OCI-LY1 (cell line): ENCODE results near the gene SPSB1.

Source experiments
- H2AFZ ChIP-seq: fragments of 200-600 bp; sonication (generic), shearing (Covaris generic); 2 replicates; pipeline ENCODE4 v1.6.0; 2014; ENCODE audit warnings: antibody characterized with exemption, mild to moderate bottlenecking, low read length
- H3F3A ChIP-seq: fragments of 200-600 bp; sonication (generic), shearing (Covaris generic); 2 replicates; pipeline ENCODE4 v1.6.0; 2014; ENCODE audit warnings: mild to moderate bottlenecking, antibody characterized with exemption, low read length, moderate library complexity; ENCODE audit not compliant: insufficient read depth
- H3K27ac ChIP-seq: fragments of 200-600 bp; sonication (generic); 2 replicates; pipeline ENCODE4 v1.5.1; 2014; ENCODE audit warnings: low read length, mixed run types, mild to moderate bottlenecking, low read depth; ENCODE audit not compliant: poor library complexity, severe bottlenecking
- H3K27me3 ChIP-seq: fragments of 200-600 bp; sonication (generic); 2 replicates; pipeline ENCODE4 v1.6.0; 2014; ENCODE audit warnings: antibody characterized with exemption, mild to moderate bottlenecking, low read length, moderate library complexity; ENCODE audit not compliant: insufficient read depth
- H3K36me3 ChIP-seq: fragments of 200-600 bp; sonication (generic); 2 replicates; pipeline ENCODE4 v1.6.1; 2014; ENCODE audit warnings: mild to moderate bottlenecking, antibody characterized with exemption, low read length, moderate library complexity, mixed read lengths; ENCODE audit not compliant: insufficient read depth
- H3K4me1 ChIP-seq: fragments of 200-600 bp; sonication (generic); 2 replicates; pipeline ENCODE4 v1.5.1; 2014; ENCODE audit warnings: mild to moderate bottlenecking, low read length, moderate library complexity; ENCODE audit not compliant: insufficient read depth, severe bottlenecking
- H3K4me2 ChIP-seq: fragments of 200-600 bp; sonication (generic), shearing (Covaris generic); 2 replicates; pipeline ENCODE4 v1.6.1; 2014; ENCODE audit warnings: low read length
- H3K4me3 ChIP-seq: fragments of 200-600 bp; sonication (generic); 2 replicates; pipeline ENCODE4 v1.5.1; 2014; ENCODE audit warnings: low read length, low read depth, mild to moderate bottlenecking, mixed read lengths; ENCODE audit not compliant: poor library complexity, severe bottlenecking
- H3K79me2 ChIP-seq: fragments of 200-600 bp; shearing (Covaris generic); 2 replicates; pipeline ENCODE4 v1.6.1; 2016; ENCODE audit warnings: mixed run types, low read length, mixed read lengths; ENCODE audit not compliant: insufficient read depth
- H3K9ac ChIP-seq: fragments of 200-600 bp; sonication (generic), shearing (Covaris generic); 2 replicates; pipeline ENCODE4 v1.6.1; 2014; ENCODE audit warnings: mild to moderate bottlenecking, low read length, mixed read lengths
- H3K9me2 ChIP-seq: fragments of 200-600 bp; sonication (generic), shearing (Covaris generic); 2 replicates; pipeline ENCODE4 v1.6.1; 2014; ENCODE audit warnings: low read depth, mild to moderate bottlenecking, low read length, mixed read lengths
- H3K9me3 ChIP-seq: fragments of 200-600 bp; shearing (Covaris generic); 2 replicates; pipeline ENCODE4 v1.6.1; 2014; ENCODE audit warnings: low read length, mixed read lengths
- H4K20me1 ChIP-seq: fragments of 200-600 bp; sonication (generic), shearing (Covaris generic); 2 replicates; pipeline ENCODE4 v1.6.0; 2016; ENCODE audit warnings: mild to moderate bottlenecking, low read length; ENCODE audit not compliant: insufficient read depth
- EZH2 ChIP-seq: fragments of 200-600 bp; sonication (generic), shearing (Covaris generic); IDR thresholded peaks from 2 replicates; pipeline ENCODE4 v1.8.0; 2017; ENCODE audit warnings: borderline replicate concordance, mixed run types, mild to moderate bottlenecking, antibody characterized with exemption, low read length, moderate library complexity, mixed read lengths
- TF ChIP-seq, protein P1 (sequence below): fragments of 200-600 bp; sonication (generic), shearing (Covaris generic); IDR thresholded peaks from 2 replicates; pipeline ENCODE4 v1.5.1; 2017; ENCODE audit warnings: mild to moderate bottlenecking, antibody characterized with exemption, low read length, moderate library complexity, mixed read lengths

SPSB1 gene

DNA sequence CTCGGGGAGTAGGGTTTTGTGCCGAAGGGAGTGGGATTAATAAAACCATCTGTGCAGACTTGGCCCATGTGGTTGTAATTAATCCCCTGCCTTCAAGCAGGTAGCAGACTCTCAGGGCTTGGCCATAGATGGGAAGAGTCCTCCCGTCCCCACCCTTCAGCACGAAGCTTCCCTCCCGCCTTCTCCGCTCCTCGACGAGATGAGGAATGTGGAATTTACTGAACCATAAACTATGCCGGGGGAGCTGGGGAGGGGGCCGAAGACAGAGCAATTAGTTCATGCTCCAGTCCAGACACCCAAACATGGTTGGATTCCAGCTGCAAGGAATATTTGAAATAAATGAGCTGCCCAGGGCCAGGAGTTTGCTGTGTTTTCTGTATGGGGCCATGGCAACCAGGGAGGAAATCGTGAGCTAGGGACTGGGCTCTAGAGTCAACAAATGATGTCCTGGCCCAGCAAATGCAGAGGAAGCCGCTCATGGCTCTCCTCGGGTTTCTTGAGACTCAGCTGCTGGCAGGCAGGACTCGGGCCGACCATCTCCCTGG is 78.8 kb downstream of the SPSB1 start:
- Histone ChIP-seq H3K9me2 (no peaks in the 10 kb centered on the region), H3K4me1 (no peaks in the 10 kb centered on the region), H4K20me1 (no peaks in the 10 kb centered on the region), H3K9me3 (no peaks in the 10 kb centered on the region), H3K4me3 (no peak overlapping the region), H3K4me2 (no peak overlapping the region), H3K27ac (no peak overlapping the region), H3K27me3 (no peaks in the 10 kb centered on the region; the same call in 1 of the 2 replicates), H3K36me3 (0 out of 2 replicates have a peak, but pooled peaks cover 9% of the 10 kb centered on the region), H3K9ac (no peak overlapping the region), H3F3A (no peaks in the 10 kb centered on the region), H3K79me2 (no peaks in the 10 kb centered on the region), H2AFZ (no peak overlapping the region)
- TF ChIP-seq, protein P1, sequence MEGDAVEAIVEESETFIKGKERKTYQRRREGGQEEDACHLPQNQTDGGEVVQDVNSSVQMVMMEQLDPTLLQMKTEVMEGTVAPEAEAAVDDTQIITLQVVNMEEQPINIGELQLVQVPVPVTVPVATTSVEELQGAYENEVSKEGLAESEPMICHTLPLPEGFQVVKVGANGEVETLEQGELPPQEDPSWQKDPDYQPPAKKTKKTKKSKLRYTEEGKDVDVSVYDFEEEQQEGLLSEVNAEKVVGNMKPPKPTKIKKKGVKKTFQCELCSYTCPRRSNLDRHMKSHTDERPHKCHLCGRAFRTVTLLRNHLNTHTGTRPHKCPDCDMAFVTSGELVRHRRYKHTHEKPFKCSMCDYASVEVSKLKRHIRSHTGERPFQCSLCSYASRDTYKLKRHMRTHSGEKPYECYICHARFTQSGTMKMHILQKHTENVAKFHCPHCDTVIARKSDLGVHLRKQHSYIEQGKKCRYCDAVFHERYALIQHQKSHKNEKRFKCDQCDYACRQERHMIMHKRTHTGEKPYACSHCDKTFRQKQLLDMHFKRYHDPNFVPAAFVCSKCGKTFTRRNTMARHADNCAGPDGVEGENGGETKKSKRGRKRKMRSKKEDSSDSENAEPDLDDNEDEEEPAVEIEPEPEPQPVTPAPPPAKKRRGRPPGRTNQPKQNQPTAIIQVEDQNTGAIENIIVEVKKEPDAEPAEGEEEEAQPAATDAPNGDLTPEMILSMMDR = no peak
- no peak for TF ChIP-seq EZH2

- H3K9me3 ChIP-seq = no peaks in the 10 kb centered on the region
- no peak overlapping the region for H3K4me2 ChIP-seq
- no peaks in the 10 kb centered on the region; the same call in 1 of the 2 replicates for H3K27me3 ChIP-seq
- no peak overlapping the region for H2AFZ ChIP-seq
- no peaks in the 10 kb centered on the region for H3K9me2 ChIP-seq
- no peak overlapping the region for H3K9ac ChIP-seq
- no peaks in the 10 kb centered on the region for H3K4me1 ChIP-seq
- H3K79me2 ChIP-seq = no peaks in the 10 kb centered on the region
- TF ChIP-seq, protein P1 = no peak
- TF ChIP-seq EZH2 = no peak
- no peak overlapping the region for H3K4me3 ChIP-seq
- H3F3A ChIP-seq = no peaks in the 10 kb centered on the region
- H3K27ac ChIP-seq = no peak overlapping the region
- H3K36me3 ChIP-seq = 0 out of 2 replicates have a peak, but pooled peaks cover 7% of the 10 kb centered on the region
- no peaks in the 10 kb centered on the region for H4K20me1 ChIP-seq
Measured at GRCh38 chr1:9371951-9372350, 79.3 kb downstream of the SPSB1 start.

GRCh38 chr1:9373619-9374018 is 80.9 kb downstream of the SPSB1 start:
- H3F3A ChIP-seq = no peaks in the 10 kb centered on the region
- no peaks in the 10 kb centered on the region; the same call in 1 of the 2 replicates for H3K27me3 ChIP-seq
- no peaks in the 10 kb centered on the region for H3K79me2 ChIP-seq
- H3K36me3 ChIP-seq = 0 out of 2 replicates have a peak, but pooled peaks cover 3% of the 10 kb centered on the region
- H3K9me2 ChIP-seq = no peaks in the 10 kb centered on the region
- no peak overlapping the region for H3K4me2 ChIP-seq
- TF ChIP-seq, protein P1 = no peak
- no peak for TF ChIP-seq EZH2
- H3K9ac ChIP-seq = no peak overlapping the region
- H3K27ac ChIP-seq = no peak overlapping the region
- no peaks in the 10 kb centered on the region for H3K9me3 ChIP-seq
- no peak overlapping the region for H3K4me3 ChIP-seq
- H2AFZ ChIP-seq = no peak overlapping the region
- H4K20me1 ChIP-seq = no peaks in the 10 kb centered on the region
- no peaks in the 10 kb centered on the region for H3K4me1 ChIP-seq
